Thyroid gland (tissue), 4 donors: ENCODE results near the gene STARD10. TPM values are rescaled to one million over a fixed set of nuclear protein-coding genes. Genes with fewer than 3 reads are reported as not detected.

ENCODE experiments used
- DNase-seq, 2 donors: peaks; one replicate each; pipeline ENCODE4 v3.0.0-alpha.2; 2019
- H3K27ac ChIP-seq, 3 donors: fragments of 200-600 bp; sonication (generic); 1 replicate in 2 of 3; 2 replicates in 1 of 3; pipeline ENCODE4 v1.5.1; 2016 to 2019; ENCODE audit warnings: mild to moderate bottlenecking in 1 of 3, moderate library complexity in 1 of 3
- H3K27me3 ChIP-seq: fragments of 200-600 bp; sonication (generic); one replicate; pipeline ENCODE4 v1.5.1; 2019
- H3K36me3 ChIP-seq, 2 donors: fragments of 200-600 bp; sonication (generic); one replicate each; pipeline ENCODE4 v1.5.1; 2016 to 2019
- H3K4me1 ChIP-seq, 2 donors: fragments of 200-600 bp; sonication (generic); one replicate each; pipeline ENCODE4 v1.5.1; 2017 to 2019
- H3K4me3 ChIP-seq, 3 donors: fragments of 200-600 bp; sonication (generic); replicated peaks in 1 of 3; 1 replicate in 2 of 3; 2 replicates in 1 of 3; pipeline ENCODE4 v1.5.1; 2016; ENCODE audit warnings: mild to moderate bottlenecking in 1 of 3
- H3K9me3 ChIP-seq: fragments of 200-600 bp; sonication (generic); one replicate; pipeline ENCODE4 v1.5.1; 2017
- CTCF ChIP-seq, 6 experiments: fragments of 200-600 bp in 3 of 6; fragments of 450-650 bp in 3 of 6; sonication (generic) in 3 of 6; IDR thresholded peaks; one replicate each; pipeline ENCODE4 v1.5.1; 2016 to 2019; ENCODE audit warnings: antibody characterized with exemption in 6 of 6, mild to moderate bottlenecking in 2 of 6, inconsistent platforms in 1 of 6, moderate library complexity in 1 of 6
- POLR2A ChIP-seq, 2 donors: fragments of 450-650 bp; IDR thresholded peaks; one replicate each; pipeline ENCODE4 v1.6.1; 2017; ENCODE audit warnings: antibody characterized with exemption in 2 of 2, mild to moderate bottlenecking in 2 of 2, moderate library complexity in 1 of 2
- WGBS, 2 donors: methylation state at CpG; one replicate each; pipeline ENCODE4 v1.1.5; 2017; 5-methylcytosine and 5-hydroxymethylcytosine counted together
- intact Hi-C: fragments of 100-400 bp; cut with DNase I; formaldehyde crosslinking; loops from one replicate; pipeline ENCODE4 v1.15.1; 2023
- total RNA-seq, 4 donors: library from RNA; depleted of rRNA; stranded (reverse); fragments of >200 nt; gene quantifications; one replicate each; pipeline ENCODE4 v1.2.3, GENCODE V29; 2016

STARD10 gene
- total RNA-seq, 4 donors from 2014 or later: 67.7 to 113 (median 82.0) TPM

GRCh38 chr11:72755713-72756285, 38.0 kb downstream of the STARD10 start:
- intact Hi-C loops: no loop called here
- 87 to 98% methylated on average over 4 of the region's 4 CpGs for WGBS, 2 donors
- TF ChIP-seq CTCF (IDR thresholded peaks at IDR 0.05) (no peak), POLR2A (IDR thresholded peaks at IDR 0.05) (no peak)
- H3K4me1 ChIP-seq: peaks cover 21 to 39% of the 10 kb centered on the region in 2 donors
- DNase-seq: no peak
- no peaks in the 10 kb centered on the region for H3K36me3 ChIP-seq
- H3K9me3 ChIP-seq: no peaks in the 10 kb centered on the region
- H3K27ac ChIP-seq: no peak overlapping the region
- H3K27me3 ChIP-seq: no peaks in the 10 kb centered on the region
- H3K4me3 ChIP-seq: no peak overlapping the region

GRCh38 chr11:72754544-72755155, 39.2 kb downstream of the STARD10 start:
- TF ChIP-seq POLR2A (IDR thresholded peaks at IDR 0.05): no peak
- no peak for TF ChIP-seq CTCF (IDR thresholded peaks at IDR 0.05)
- no peaks in the 10 kb centered on the region for H3K36me3 ChIP-seq
- peaks cover 32 to 43% of the 10 kb centered on the region in 2 donors for H3K4me1 ChIP-seq
- H3K4me3 ChIP-seq: no peak overlapping the region
- intact Hi-C loops: no loop called here
- no peaks in the 10 kb centered on the region for H3K27me3 ChIP-seq
- no peaks in the 10 kb centered on the region for H3K9me3 ChIP-seq
- 84 to 86% methylated on average over 47 to 48 of the region's 48 CpGs for WGBS, 2 donors
- DNase-seq: no peak
- H3K27ac ChIP-seq: no peak overlapping the region

- Histone ChIP-seq H3K4me1 (peaks cover 30 to 43% of the 10 kb centered on the region in 2 donors), H3K9me3 (no peaks in the 10 kb centered on the region), H3K27me3 (no peaks in the 10 kb centered on the region), H3K36me3 (no peaks in the 10 kb centered on the region), H3K27ac (no peak overlapping the region), H3K4me3 (no peak overlapping the region)
- no peak for TF ChIP-seq CTCF (IDR thresholded peaks at IDR 0.05)
- no peak for TF ChIP-seq POLR2A (IDR thresholded peaks at IDR 0.05)
- intact Hi-C loops: no loop called here
- 95 to 97% methylated on average over 8 of the region's 8 CpGs for WGBS, 2 donors
- no peak for DNase-seq
These were observed 39.7 kb downstream of the STARD10 start for GRCh38 chr11:72754149-72754543.

GRCh38 chr11:72753341-72754148, 40.3 kb downstream of the STARD10 start:
- no peak for DNase-seq
- TF ChIP-seq POLR2A (IDR thresholded peaks at IDR 0.05): no peak
- Histone ChIP-seq H3K27me3 (no peaks in the 10 kb centered on the region), H3K9me3 (no peaks in the 10 kb centered on the region), H3K4me3 (no peak overlapping the region), H3K36me3 (no peaks in the 10 kb centered on the region), H3K27ac (peak overlapping the region in 1 of 3 donors; percentile 2), H3K4me1 (peaks cover 26 to 43% of the 10 kb centered on the region in 2 donors)
- WGBS, 2 donors: 93 to 97% methylated on average over 4 to 9 of the region's 9 CpGs
- intact Hi-C loops: no loop called here

- DNase-seq: peak; percentile 78 to 80
- Histone ChIP-seq H3K9me3 (no peaks in the 10 kb centered on the region), H3K27ac (peak within 1 kb of the TSS; percentile 69 to 82 (median 79)), H3K27me3 (no peaks in the 10 kb centered on the region), H3K4me3 (peak within 1 kb of the TSS; percentile 38 to 68 (median 45)), H3K36me3 (no peaks in the 10 kb centered on the region), H3K4me1 (peaks cover 26 to 45% of the 10 kb centered on the region in 2 donors)
- WGBS, 2 donors: 1 to 2% methylated on average over 7 to 21 of the region's 51 CpGs
- peak in 1 of 2 donors; percentile 41 for TF ChIP-seq POLR2A (IDR thresholded peaks at IDR 0.05)
- no peak for TF ChIP-seq CTCF (IDR thresholded peaks at IDR 0.05)
- intact Hi-C loops: no loop called here
These were observed 41.5 kb downstream of the STARD10 start, which contains the start of gene ARAP1 for GRCh38 chr11:72752088-72752914. TSS of gene ARAP1 (minus strand) at chr11:72752408. CDS start at chr11:72727128, 25,280 bp downstream.
